LoVo (cell line): ENCODE results near the gene SMPD4.
"Not testable (repeated sequence)": the region's sequence is repeated elsewhere in the genome, so short reads cannot be mapped to it uniquely, and the experiment has no call there.

Experiments used
- DNase-seq: peaks from one replicate; pipeline ENCODE4 v3.0.0-alpha.2; 2016; ENCODE audit warnings: low spot score

SMPD4 gene

DNA sequence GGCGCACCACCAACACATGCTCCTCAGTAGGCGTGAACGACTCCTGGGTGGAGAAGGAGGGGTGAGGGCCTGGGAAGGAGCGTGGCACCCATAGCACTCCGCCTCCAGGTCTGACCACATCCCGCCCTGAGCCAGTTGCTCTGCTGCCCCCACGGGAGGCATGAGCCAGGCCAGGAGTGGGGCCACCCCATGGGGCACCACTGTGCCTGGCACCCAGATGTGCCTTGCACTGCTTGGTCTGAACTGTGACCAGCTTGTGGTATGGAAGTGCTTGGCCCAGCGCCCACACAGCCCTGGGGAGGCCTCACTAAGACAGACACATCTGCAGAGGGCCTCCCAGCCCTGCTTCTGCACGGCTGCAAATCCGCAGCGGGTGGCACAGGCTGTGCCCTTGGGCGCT lies 24.0 kb downstream of the SMPD4 start:
- DNase-seq = not testable (repeated sequence)

DNA sequence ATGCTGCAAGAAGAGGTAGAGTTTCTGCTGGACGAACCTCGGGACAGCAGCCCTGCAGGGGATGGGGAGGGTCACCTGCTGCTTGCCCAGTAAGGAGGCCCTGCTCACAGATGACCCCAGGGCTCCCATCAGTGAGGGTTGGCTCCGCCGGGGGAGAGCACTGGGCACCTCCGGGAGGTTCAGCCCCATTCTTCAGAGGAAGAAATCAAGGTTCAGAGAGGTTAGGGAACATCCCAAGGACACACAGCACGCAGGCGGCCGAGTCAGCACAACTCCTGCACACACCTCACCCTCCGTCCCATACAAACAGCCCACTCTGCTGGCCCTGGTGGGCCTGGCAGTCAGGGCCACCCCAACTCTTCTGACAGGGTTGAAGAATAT lies 24.8 kb downstream of the SMPD4 start:
- DNase-seq = no peak

DNA sequence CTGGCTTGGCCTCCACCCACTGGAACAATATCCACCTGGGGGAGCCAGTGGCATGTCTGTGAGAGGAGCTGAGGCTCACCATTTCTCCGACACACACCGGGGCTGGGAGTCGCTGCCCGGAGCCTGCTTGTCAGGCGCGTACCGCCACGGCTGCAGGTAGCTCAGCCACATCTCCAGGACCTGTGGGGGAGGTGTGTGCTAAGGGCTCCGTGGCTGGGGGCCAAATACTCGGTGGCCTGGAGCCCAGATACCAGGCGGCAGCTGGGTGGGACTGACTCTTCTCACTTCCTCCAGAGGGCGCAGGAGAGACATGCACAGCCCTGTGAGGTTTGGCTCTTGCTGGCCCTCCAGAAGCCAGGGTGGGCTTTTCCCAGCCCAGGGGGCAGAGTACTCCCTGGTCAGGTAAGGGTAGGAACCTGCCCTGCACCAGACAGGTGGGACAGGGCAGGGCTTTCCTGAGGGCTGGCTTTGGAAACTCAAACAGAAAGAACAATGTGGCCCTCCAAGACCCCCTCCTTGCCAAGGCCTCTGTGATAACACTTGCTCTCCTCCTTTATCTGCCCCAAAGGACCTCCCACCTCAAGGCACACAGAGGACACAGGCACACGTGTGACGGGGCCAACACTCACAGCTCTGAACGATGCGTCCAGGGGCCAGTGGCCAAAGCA lies 25.3 kb downstream of the SMPD4 start:
- not testable (repeated sequence) for DNase-seq

DNA sequence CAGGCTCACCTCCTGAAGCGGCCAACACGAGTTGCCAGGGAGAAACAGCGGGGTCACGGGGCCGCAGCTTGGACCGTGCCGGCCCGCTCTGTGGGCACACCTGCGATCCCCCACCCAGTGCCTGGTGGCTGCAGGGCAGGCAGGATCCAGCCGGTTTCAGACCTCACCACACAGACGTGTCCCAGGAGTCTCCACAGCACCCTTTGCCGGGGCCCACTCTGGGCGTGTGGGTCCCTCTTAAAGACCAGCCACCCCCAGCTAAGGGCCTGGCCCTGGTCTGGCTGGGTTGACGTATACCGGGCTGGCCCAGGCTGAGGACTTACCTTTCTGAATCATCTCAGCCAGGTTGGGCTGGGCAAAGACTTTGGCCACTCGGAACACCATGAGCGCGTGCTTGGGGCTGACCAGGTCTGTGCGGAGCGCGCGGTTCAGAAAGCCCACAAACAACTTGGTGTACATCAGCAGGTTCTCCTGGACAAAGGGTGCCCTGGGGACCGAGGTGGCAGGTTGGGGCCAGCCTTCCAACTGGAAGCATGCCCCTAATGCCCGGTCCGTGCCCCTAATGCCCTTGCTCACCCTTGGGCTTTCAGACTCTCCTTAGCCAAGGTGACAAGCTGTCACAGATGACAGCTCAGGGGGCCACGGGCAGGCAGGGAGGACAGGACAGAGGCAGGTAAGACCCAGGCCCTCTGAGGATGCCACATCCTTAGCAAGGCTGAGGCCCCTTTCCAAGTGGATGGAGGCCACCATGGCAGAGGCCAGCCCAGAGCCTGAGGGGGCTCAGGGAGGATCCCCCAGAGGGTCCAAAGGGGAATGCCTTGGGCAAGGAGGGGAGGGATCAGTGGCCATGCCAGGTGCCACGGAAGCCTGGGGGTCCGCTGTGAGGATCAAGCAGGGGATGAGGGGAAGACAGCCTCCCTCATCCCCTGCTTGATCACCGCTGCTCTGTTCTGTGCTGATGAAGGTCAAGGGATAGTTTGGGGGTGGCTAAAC lies 26.3 kb downstream of the SMPD4 start:
- DNase-seq = no peak

DNA sequence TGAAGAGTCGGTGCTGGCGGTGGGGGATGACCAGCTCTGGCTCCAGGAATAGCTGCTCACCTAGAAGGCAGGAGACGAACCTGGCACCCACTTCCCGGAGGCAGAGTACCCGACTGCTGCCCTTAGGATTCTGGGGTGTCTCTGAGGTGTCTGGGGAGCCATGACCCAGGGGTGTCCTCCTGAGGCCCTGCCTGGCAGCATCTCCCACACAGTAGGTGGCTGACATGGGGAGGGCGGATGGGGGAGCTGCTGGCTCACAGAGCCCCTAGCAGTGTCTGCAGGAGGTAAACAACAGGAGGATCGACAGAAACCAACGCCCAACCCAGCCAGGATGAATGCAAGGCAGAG lies 27.0 kb downstream of the SMPD4 start:
- DNase-seq = not testable (repeated sequence)

DNA sequence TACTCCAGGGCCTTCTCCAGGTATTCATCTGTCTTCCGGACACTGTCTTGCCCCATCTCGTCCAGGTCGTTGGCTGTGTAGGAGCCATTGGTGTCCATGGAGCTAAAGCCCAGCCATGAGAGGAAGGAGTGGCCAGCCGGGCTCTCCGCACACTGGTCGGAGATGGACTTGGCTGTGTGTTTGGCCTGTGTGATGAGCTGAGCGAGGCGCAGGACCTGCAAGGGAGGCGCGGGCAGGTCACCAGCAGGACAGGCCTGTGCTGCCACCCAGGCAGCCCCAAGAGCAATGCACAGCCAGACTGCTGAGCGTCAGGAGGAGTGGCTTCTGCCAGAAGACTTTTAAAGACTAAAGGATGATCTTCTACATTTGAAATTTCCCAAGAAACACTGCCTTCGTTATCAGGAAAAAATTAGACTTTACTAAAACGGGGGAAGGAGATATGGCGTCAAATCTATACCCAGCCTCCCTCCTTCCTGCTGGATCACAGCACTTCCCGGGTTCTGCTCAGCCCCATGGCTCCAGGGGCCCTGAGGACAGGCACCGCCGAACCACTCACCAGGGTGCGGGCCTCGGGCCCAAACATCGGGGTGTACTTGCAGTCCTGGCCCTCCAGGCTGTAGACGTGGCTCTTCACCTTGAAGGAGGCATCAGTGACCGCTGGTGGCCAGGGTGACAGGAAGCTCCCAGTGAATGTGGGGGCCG lies 27.5 kb downstream of the SMPD4 start:
- not testable (repeated sequence) for DNase-seq

DNA sequence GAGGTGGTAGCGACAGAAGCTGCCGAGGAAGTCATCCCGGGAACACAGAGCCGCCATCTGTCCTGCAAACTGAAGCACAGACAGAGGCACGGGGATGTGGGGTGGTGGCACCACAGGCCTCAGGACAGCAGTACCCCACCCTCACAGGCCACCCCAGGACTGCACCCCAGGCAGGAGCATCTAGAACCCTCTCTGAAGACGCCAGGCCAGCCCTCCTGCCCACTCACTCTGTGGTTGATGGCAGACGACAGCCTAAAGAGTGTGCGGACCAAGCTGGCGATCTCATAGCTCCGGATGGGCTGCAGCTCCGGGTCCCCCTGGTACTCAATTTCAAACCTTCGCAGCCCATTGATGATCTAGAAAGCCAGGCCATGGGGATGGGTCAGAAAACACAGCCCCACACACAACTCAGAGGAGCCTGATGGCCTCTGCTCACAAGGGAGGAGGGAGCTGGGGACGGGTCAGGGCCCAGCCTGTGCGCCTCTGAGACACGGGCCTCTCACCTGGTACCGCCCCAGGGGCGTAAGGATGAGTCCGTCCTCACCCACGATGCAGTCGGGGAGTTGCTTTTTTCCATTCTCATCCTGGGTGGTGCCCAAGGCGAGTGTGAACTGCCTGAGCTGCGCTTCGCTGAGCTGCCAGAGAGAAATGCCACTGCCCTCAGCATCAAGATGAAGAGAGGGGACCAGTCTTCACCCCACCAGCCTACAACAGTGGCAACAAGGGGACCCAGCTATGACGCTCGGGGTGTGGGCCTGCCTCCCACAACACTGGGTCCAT lies 28.4 kb downstream of the SMPD4 start:
- no peak for DNase-seq

DNA sequence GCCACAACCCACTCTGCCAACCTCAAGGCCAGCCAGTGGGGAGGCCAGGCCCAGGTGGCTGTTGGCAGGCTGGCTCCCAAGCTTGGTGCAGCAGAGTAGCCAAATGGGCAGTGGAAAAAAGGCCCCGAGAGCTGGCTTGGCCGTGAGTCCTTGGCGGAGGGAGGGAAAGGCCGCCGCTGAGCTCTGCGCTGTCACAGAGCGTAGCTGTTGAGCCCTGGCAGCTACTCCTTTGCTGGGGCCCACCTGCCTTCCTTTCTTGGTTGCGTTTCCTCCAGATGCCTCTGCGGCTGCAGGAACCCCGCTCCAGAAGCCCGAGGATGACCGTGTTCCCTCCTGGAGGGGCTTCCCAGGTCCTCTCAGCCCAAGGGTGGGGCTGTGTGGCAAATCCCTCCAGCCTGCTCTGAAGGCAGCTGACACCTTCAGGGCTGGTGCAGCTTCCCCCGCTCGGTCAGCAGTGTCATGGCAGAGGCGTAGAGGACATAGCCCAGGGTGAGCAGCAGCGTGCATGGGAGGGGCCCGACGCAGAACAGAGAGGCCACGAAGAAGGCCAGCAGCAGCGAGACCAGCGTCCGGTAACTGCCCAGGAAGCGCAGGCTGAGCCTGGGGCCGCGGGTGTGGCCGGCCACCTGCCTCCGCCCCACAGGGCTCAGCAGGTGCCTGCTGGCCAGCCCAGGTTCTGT lies 29.1 kb downstream of the SMPD4 start:
- DNase-seq = not testable (repeated sequence)

DNA sequence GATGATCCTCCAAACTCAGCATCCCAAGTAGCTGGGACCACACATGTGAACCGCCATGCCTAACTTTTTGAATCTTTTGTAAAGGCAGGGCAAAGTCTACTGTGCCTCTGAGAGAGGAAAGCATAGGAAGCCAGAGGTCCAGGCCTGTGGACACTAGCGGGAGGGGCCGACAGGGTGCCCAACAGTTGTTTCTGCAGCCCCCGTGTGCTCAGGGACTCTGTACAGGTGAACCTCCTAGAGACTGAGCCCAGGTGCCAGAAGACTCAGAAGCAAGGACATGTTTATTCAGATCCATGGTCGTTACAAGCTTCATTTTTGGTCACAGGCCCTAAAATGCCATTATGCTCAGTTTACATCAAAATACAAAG lies 30.3 kb downstream of the SMPD4 start:
- not testable (repeated sequence) for DNase-seq

DNA sequence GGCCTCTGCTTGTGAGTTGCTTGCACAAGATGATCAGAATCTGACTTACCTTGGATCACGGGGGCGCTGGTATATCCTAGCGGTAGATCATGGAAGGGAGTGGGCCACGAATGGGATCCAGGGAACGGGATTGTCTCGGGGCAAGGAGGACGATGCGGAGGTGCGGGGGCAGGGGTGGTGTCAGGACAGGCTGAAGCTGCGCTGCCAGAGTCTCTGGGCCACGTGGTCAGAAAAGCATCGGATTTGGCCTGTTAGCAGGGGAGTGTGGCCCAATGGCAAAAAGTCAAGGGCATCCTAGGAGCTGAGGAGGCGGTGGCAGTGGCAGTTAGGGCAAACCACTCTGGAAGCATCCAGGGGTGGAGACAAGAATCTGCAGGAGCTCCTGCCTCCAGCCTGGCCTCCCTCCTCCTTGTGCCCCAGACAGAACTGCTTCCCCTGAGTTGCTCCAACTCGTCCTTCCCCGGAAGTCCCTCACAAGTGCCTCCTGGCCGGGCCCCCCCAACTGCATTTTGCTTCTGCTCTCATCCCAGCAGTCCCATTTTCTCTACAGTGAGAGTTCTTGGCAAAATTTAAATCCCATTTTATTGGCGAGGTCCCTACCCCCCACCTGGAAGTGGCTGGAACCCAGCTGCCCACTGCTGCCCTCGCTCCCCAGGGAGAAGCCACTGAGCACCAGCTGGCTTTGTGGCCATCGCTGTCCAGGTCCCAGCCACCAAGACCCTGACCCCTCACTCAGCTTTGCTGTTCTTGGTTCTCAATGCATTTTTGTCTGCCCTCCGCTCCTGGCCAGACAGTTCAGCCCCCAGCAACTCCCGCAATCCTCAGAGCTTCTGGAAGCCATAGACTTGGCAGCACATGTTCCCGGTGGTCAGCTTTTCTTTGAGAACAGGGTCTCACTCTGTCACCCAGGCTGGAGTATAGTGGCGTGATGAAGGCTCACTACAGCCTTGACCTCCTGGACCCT lies 30.9 kb downstream of the SMPD4 start:
- no peak for DNase-seq

DNA sequence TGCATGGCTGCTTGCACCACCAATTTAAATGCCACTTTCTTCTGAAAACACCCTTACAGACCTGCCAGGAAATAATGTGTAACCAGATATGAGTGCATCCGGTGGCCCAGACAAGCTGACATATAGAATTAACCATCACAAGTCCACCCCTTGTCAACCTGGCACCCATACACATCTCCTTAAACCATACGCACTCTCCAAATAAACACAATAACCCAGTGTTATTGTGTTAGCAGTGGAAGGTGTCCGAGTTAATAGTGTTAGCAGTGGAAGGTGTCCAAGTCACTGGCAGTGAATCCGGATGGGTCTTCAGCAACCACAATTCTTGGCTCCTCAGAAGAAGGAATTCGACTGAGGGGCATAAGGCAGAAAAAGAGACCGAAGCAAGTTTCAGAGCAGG lies 32.9 kb downstream of the SMPD4 start:
- not testable (repeated sequence) for DNase-seq

DNA sequence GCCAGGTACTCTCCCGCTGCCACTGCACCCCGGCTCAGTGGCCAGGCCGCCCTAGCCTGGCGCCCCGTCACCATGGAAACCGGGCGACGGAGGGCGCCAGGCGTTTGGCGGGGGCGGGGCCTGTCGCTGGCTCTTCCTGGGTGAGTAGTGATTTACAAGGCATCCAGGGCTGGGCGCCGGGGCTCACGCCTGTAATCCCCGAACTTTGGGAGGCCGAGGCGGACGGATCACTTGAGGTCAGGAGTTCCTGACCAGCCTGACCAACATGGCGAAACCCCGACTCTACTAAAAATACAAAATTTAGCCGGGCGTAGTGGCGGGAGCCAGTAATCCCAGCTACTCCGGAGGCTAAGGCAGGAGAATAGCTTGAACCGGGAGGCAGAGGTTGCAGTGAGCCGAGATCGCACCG lies 36.4 kb downstream of the SMPD4 start, which contains the start of gene CCDC74B:
Gene CCDC74B, minus strand, starts transcription at position 107 of the 409 bp plus-strand sequence. CDS start 116 bp downstream, outside the sequence.
- DNase-seq = peak; percentile 39

DNA sequence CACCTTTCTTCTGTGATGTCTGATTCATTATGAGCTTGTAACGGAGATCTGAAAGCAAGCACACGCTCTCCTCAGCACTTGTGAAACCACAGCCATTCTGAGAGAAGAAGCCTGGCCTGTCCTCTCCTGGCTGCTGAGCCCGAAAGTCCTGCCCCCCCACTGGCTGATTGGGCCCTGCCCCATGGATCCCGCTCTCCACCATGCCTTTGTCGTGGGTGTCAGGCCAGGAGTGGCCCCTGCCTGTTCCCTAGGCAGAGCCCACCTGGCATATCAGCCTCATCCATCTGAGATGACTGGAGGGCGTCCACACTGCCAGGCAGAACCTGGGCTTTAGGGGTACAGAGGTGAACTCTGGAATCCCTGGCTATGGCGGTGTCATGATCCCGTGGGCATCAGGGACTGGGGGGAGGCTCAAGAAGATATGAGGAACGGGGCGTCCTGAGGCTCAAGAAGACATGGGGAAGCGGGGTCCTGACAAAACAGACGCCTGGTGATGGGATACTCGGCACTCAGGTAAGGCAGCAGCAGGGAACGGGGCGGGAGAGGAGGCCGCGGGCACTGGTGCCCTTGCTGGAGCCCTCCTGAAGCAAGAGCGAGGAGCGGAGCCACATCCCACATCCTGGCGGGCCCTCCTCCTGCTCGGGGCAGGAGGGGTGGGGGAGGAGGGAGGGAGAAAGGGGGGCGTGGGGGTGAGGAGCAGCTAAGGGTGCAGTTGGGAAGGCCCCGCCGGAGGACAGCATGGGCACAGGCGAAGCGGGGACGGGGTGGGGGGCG lies 37.9 kb downstream of the SMPD4 start:
- not testable (repeated sequence) for DNase-seq

DNA sequence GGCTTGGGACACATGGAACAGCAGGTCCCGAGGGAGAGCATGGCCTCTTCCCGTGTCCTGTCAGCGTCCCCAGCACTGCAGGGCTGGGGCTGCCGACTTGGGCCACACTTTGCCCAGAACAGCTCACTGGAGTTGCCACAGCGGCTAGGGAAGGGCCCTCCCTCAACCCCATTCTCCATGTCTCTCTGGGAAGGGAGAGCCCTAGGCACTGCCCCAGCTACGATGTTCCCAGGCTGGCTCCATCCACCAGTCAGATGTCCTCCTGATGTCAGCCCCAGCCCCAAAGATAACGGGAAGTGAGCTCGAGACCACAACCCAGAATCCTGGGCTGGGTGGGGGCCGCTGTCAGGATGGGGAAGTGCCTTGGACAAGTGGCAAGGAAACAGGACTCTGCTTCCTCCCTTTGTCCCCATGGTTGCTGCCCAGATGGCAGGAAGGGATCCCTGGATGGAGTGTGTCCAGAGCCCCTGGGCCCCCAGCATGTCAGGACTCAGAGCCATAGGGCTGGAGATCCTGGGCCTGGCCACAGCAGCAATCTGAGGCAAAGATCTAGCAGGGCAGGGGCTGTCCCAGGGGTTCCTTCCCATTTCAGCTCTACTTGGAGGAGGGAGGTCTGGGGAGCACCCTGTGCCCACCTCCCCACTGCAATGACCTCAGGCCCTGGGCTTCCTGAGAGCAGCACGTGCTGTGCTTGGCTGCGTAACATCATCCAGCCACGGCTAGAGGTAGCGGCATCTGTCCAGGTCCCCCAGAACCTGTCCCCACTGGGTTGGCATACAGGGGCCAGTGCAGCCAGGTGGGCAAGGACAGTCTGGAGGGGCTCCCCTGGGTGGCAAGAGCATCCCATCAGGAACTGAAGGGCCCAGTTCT lies 38.8 kb downstream of the SMPD4 start:
- DNase-seq = not testable (repeated sequence)

DNA sequence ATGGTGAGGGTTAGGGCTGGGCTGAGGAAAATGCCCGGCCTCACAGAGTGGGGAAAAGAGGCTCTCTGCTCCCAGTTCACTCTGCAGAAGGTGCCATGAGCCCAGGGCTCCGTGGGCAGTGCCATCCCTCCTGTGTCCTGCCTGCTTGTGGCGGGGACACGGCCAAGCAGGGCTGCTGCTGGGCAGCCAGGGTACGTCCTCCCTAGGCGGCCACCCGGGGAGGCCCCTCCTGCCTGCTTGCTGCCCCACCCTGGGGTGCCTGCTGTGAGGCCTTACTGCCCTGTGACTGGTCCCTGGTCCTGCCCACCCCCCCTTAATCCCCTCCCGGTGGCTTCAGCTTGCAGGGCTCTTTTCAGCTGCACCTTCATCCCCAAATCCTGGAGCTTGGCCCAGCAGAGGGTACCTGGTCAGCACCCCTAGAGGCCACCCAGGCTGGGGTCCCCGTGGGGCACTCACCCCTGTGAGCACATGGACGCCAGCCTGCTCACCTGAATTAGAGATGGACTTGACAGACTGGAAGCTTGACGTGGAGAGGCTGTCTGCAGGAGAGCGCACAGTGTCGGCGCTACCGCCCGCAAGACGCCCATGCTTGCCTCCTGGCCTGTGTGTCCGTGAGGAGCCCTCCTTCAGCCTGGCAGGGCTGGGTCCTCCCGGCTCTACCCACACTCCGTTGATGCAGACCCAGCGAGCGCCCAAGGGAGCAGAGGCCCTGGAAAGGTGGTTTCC lies 39.6 kb downstream of the SMPD4 start:
- DNase-seq = not testable (repeated sequence)

DNA sequence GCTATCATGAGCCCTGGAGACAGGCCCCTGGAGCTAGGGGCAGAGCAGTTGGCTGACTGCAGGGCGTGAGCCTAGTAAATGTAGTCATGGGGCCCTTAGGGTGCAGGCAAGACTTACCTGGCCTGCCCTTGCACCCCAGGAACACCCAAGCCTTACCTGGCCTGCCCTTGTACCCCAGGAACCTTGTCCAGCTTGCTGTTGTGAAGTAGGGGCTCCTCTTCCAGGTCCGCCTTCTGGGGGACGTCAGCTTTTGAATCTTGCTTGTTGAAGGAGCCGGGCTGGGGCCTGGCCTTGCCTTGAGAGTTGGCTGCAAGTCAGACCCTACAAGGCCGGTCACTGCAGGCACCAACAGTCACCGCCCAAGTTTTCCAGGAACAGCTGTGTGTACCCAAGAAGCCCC lies 40.4 kb downstream of the SMPD4 start:
- not testable (repeated sequence) for DNase-seq

DNA sequence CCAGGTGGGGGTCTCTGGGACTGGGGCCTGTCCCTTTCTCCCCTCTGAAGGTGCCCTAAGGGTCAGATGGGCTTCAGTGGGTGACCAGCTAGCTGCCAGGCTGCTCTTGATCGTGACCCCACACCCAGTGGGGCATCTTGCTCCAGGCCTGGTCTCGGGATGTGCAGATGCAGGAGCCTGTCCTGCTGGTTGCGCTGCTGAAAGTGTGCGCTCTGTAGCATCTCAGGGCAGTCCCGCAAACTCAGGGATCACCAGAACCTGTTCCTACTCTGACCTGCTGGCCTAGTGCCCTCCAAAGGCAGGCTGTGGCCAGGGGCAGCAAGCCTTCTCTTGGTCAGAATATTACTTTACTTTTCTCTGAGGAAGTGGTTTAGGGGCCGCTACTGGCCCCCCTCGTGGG lies 40.9 kb downstream of the SMPD4 start:
- DNase-seq = not testable (repeated sequence)
